A549 treated with AZD2906 at 1 μM for 4 hours (cell line): Measurements from ENCODE around the gene POPDC2. TPM values are rescaled to one million over a fixed set of nuclear protein-coding genes. Genes with fewer than 3 reads are reported as not detected.

ENCODE experiments used
- total RNA-seq: library from RNA; stranded (reverse); fragments of 200-300 nt; extraction: Qiagen RNA extraction; gene quantifications from 5 replicates; pipeline ENCODE4 v1.2.3, GENCODE V29; 2022

Gene POPDC2
- 0.32 to 1.2 TPM (median 0.38 TPM) in 5 replicates for total RNA-seq

GRCh38 chr3:119660474-119661440 is at the start of gene POPDC2:
TSS of gene POPDC2 (minus strand) at chr3:119660589. CDS start at chr3:119660423, 166 bp downstream.

GRCh38 chr3:119702530-119703527 is 42.4 kb upstream of the POPDC2 start, which contains the start of gene CFAP91:
TSS of gene CFAP91 (plus strand) at chr3:119703022. CDS start at chr3:119703099, 77 bp downstream.

GRCh38 chr3:119676771-119677640 is 16.6 kb upstream of the POPDC2 start, which contains the start of gene COX17:
TSS of gene COX17 (minus strand) at chr3:119677406. CDS start at chr3:119677310, 96 bp downstream.

GRCh38 chr3:119597548-119598288 is 62.7 kb downstream of the POPDC2 start, which contains the start of gene PLA1A:
TSS of gene PLA1A (plus strand) at chr3:119597885. CDS start at chr3:119597914, 29 bp downstream.

Other genes with a start within 250 kb of the POPDC2 start
- gene TMEM39A, start 197.0 kb downstream of the POPDC2 start, total RNA-seq = 21.2 to 24.4 TPM (median 23.8 TPM) in 5 replicates
- 7.1 to 9.2 TPM (median 8.0 TPM) in 5 replicates for gene POGLUT1, start 191.6 kb downstream of the POPDC2 start, total RNA-seq
- 58.4 to 80.8 TPM (median 73.2 TPM) in 5 replicates for gene TIMMDC1, start 162.0 kb downstream of the POPDC2 start, total RNA-seq
- gene CD80, start 101.0 kb downstream of the POPDC2 start, total RNA-seq = 0.03 TPM in 1 of 5 replicates, not detected in the others
- 2.3 to 4.1 TPM (median 3.0 TPM) in 5 replicates for gene ADPRH, start 81.1 kb downstream of the POPDC2 start, total RNA-seq
- 0.17 to 0.53 TPM (median 0.30 TPM) in 5 replicates for gene PLA1A, start 62.7 kb downstream of the POPDC2 start, total RNA-seq
- gene COX17, start 16.8 kb upstream of the POPDC2 start, total RNA-seq = 99.5 to 114 TPM (median 103 TPM) in 5 replicates
- gene CFAP91, start 42.4 kb upstream of the POPDC2 start, total RNA-seq = 0.23 to 0.35 TPM (median 0.25 TPM) in 4 of 5 replicates, not detected in the other
- gene NR1I2, start 121.5 kb upstream of the POPDC2 start, total RNA-seq = not detected in 5 replicates